CD4-positive, alpha-beta T cell treated with Interleukin-15 for 4 hours (primary cell): ENCODE measurements around the gene BRSK2.
"Not testable (repeated sequence)": the region's sequence is repeated elsewhere in the genome, so short reads cannot be mapped to it uniquely, and the experiment has no call there.

Source experiments
- DNase-seq: peaks from one replicate; pipeline ENCODE4 v3.0.0-alpha.2; 2020; ENCODE audit warnings: low spot score

BRSK2 gene

DNA sequence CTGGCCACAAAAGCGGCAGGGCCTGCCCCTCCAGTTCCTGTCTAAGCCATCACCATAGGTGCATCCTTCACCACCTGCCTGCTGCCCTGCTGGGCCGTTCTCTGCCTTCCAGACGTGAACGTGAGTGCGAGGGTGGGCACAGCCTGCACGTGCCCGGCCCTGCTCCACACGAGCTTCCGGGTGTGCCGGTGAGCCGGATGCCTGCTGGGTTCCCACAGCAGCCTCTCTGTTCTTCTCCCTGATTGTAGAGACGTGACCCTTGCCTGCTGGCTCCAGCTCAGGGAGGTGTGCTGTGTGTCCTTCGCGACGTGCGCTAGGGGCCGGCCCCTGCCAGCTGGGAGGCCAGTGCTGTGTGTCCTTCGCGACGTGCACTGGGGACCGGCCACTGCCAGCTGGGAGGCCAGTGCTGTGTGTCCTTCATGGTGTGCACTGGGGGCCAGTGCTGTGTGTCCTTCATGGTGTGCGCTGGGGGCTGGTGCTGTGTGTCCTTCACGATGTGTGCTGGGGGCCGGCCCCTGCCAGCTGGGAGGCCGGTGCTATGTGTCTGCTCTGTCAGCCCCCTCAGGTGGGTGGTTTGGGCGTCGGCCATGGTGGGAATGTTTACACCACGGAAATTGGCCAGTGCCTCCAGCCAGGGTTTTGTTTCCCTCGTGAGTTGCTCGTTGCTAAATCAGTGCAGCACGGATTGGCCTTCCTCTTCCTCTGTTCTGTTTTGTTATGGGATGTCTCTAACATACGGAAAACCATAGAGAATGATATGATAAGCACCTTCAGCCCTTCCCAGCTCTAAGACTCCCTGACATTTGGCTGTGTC lies 35.4 kb upstream of the BRSK2 start:
- DNase-seq = no peak

DNA sequence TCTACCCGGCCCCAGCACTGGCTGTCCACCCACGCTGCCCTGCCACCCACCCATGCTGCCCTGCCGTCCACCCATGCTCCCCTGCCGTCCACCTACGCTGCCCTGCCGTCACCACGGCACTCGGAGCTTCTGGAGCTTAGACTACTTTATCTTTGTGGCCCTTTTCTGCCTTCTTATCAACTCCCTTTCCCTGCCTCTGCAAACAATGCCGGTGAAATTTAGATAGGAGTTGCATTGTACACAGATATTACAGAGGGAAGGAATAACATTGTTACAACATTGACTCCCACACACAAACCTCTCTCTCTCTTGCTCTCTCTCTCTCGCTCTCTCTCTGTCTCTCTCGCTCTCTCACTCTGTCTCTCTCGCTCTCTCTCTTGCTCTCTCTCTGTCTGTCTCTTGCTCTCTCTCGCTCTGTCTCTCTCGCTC lies 33.7 kb upstream of the BRSK2 start:
- no peak for DNase-seq

DNA sequence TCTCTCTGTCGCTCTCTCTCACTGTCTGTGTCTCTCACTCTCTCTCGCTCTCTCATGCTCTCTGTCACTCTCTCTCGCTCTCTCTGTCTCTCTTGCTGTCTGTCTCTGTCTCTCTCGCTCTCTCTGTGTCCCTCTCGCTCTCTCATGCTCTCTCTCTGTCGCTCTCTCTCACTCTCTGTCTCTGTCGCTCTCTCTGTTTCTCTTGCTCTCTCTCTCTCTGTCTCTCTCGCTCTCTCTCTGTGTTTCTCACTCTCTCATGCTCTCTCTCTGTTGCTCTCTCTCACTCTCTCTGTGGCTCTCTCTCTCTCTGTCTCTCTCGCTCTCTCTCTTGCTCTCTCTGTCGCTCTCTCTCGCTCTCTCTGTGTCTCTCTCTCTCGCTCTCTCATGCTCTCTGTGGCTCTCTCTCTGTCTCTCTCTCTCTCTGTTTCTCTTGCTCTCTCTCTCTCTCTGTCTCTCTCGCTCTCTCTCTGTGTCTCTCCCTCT lies 33.2 kb upstream of the BRSK2 start:
- DNase-seq = no peak

DNA sequence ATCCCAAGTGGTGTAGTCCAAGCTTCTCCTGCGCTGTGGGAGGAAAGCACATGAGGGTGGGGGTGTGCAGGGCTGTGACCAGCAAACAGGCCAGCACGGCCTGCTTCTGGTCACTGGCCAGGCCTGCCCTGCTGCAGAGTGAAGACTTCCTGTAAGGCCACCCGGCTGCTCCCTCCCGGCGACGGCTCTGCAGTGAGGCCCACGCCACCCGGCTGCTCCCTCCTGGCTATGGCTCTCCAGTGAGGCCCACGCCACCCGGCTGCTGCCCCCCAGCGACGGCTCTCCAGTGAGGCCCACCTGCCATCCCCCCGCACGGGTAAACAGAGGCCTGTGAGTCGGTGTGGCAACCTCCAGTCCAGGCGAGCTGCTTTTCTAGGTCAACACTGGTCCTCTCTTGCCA lies 31.4 kb upstream of the BRSK2 start:
- no peak for DNase-seq

DNA sequence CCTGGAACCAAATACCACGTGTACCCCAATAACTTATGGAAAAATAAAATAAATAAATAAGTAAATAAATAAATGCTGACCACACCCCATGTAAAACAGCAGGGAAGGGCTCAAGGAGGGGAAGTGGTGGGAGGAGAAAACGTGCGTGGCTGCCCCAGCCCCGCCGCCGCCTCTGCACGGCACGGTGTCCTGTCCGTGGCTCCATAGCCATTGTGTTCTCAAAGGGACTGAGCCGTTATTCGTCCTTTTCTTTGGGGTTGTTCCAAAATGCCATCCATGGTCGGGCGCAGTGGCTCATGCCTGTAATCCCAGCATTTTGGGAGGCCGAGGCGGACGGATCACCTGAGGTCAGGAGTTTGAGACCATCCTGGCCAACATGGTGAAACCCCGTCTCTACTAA lies 30.8 kb upstream of the BRSK2 start:
- DNase-seq = not testable (repeated sequence)

DNA sequence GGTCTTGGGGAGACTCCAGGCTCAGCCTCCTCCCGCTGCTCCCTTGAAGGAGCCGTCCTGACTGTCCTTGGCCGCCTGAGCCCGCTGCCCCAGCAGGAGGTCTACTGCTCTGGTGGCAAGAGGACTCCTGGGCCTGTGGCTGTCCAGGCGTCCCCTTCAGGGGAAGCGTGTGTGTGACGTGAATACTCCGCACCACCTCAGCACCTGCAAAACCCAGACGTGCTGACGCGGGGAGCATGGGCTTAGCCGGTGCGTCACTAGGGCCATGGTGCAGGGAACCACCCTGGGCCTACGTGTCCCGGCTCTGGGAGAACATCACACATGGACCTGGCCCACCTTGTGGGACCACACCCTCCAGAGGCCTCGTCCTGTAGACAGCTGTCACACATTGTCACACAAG lies 30.2 kb upstream of the BRSK2 start:
- DNase-seq = no peak

DNA sequence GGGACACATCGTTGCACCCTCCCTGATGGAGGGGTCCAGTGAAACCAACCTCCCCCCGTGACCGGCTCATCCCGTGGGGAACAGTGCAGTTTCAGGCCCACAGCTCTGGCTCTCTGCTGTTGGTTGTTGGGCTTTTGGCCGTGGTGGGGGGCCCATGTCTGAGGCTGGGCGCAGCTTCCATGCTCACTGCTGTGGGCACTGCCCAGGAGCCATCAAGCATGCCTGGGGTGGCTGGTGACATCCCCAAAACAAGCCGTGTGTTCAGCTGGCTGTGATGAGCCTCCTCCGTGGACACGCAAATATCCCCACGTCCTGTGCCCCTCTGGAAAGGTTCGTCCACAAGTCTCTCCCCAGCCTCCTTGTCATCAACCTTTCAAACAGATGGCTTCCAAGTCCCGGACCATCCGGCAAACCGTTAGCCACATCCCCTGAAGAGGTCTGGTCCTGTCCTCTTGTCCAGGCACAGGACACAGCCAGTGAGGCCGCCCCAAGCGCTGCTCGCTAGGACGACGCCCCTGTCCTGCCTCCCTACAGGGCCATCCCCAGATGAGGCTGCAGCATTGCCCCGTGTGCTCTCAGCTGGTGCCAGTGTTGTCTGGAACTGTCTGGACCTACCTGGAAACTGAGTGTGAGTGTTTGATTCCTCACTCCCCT lies 29.4 kb upstream of the BRSK2 start:
- no peak for DNase-seq

DNA sequence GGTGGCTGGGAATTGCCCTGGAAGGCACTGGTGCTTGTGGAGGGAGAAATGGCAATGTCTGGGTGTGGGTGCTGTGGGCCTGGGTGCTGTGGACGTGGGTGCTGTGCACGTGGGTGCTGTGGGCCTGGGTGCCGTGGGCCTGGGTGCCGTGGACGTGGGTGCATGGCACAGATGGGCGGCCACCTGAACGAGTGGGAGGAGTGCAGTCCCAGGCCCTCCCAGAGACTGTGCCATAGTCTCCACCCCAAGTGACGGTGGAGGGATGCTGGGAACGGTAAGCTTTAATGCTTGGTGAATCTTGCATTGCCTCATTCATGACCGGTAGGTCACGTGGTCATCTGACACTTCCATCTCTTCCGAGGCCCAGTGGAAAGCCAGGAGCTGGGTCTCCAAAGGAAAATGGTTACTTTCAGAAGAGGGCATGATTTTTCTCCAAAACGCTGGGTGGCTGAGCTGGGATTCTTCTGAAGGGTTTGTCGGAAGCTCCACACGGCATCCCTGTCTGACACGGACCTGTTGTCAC lies 28.8 kb upstream of the BRSK2 start:
- no peak for DNase-seq

DNA sequence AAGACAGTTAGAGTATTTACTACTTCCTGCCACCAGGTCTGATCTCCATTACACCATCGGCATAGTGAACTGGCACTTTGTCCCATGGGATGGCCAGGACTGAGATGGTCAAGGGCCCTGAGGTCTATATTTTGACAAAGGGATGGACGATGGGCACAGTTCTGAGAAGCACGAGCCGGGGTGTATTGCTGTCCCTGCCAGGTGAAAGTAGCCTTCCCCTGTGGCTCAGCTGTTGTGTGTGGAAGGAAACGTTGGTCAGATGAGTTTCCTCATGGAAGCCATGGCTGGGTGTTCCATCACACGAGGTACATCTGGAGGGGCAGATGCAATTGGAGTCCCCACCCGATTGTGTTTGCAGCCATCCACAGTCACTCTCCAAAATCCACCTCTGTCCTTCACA lies 27.9 kb upstream of the BRSK2 start:
- no peak for DNase-seq

DNA sequence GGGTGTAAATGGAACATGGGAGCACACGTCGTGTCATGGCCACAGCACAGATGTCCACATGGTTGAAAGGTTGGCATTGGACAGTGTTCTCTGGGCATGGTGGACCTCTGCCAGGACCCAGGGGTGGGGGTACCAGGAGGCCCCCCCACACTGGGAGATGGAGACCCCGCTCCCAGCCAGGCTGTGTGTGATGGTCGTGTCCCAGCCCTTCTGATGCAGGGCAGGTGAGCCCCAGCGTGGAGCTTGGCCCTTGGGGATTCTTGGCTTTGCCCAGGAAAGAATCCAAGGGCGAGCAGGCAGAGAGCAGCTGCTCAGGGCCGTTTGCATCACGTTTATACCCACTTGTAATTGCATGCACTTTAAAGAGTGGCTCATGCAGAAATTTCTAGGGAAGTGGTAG lies 22.0 kb upstream of the BRSK2 start:
- DNase-seq = no peak

DNA sequence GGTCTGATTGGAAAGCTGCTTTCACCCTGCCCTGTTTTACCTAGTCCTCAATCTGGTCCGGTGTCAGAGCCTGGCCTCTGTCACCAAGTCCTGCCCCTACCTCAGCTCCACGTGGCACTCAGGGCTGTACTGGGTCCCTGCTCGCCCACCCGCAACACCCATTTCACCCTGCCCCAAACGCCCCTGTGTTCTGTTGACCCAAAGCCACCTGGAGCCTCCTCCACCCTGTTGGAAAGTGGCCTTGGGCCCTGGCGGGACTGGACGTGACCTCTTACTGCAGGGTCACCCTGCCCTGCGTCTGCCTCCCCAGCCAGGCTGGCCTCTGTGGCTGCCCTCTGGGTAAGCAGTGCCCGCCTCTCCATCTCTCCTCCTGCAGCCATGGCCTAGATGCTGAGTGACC lies 21.5 kb upstream of the BRSK2 start:
- DNase-seq = no peak

DNA sequence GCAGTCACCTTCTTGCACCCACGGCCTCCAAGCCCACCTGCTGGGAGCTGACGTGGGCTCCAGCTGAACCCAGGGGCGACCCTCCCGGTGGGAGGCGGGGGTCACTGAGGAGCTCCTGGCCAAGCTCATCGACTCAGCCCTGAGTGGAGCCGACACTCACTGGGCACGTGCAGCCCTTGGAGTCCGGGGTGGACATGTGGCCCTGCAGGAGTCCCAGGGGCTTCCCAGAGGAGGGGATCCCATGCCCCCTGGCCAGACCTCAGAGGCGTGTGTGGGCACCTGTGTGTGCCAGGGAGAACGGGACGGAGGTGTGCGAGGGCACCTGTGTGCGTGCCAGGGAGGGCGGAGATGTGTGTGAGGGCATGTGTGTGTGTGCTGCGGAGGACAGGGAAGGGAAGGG lies 20.8 kb upstream of the BRSK2 start:
- DNase-seq = no peak

DNA sequence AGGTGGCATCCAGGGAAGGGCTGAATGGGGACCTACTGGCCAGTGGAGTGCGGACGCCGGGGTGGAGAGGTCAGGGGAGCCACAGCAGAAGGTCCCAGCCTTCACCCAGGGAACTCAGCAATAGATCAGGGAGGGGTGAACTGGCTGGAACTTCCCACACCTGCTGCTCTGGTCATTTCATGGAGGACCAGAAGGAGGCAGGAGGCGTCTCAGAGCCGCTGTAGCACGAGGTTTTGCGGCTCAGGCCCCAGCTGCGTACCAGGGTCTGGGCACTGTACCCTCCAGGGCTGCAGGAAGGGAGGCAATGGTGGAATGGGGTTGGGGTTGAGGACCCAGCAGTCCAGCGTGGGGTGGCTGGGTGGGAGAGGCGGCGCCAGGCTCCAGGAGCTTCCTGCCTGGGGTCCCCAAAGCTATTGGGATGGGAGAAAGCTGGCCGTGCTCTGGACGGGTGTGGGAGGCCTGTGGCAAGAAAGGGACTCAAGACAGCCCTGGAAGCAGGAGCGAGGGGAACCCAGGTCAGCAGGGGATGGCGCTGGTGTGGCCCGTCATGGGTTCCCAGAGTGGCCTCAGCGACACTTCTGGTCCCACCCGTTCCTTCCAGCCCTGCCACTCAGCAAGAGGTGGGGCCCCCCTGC lies 20.2 kb upstream of the BRSK2 start:
- no peak for DNase-seq

DNA sequence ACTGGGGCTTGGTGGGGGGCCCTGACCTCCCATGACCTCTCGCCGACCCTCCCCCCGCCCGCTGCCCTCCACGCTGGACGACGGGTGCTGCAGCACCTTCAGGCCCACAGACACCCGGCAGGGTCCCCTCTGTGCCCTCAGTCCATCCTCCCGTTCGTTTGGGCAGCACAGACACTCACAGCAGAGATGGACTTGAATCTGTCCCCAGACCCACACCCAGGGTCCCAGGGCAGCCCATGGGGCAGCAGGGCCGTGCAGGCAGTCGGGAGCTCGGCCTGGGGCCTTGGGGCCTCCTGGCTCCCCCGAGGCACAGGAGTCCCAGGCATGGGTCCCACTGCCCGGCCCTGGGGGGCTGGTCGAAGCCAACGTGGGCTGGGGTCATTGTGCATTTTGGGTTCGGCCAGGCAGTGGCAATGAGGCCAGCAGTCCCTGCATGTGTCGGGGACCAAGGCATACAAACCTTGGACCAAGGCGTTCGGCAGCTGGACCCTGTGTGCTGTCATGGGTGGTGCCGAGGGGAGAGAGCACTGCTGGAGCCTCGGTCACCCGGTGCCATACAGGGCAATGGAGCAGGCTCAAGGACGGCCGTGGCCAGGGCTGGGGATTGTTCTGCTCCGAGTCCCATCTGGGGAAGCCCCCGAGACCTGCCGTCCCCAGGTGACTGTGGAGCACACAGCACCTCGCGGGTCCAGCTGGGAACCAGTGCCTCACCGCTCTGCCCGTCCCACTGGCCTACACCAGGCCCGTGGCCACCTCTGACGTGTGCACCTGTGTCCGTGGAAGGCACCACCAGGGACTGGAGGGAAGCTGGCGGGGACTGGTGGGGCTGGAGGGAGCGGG lies 19.3 kb upstream of the BRSK2 start:
- DNase-seq = no peak

DNA sequence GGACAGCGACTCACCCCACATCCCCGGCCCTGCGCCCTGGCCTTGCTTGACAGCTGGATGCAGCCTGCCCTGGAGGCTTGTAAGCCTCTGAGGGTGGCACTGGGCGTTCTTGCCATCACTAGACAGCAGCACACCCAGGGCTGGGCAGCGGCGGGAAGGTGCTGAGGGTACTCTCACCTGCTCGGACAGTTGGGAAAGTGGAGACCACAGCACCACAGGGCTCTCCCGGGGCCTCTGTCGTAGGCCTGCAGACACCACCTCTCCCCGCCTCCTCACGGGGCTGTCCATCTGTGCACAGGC lies 18.8 kb upstream of the BRSK2 start:
- DNase-seq = no peak

DNA sequence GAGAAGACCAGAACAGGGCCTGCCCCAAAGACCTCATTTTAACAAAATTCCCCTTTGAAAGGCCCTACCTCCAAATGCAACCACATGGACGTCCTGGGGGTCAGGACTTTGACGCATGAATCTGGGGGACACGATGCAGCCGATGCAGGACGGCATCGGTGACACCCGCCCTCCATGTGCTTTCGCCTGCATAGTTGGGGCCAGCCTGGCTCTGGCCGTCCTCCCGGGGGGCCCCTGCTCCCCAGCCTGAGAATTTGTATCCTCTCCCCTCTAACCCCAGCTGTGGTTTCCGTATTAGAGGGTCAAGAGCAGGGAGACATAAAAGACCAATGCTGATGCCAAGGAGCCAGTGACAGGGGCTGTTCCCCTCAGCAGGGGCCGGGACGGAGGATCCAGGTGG lies 18.4 kb upstream of the BRSK2 start:
- no peak for DNase-seq

DNA sequence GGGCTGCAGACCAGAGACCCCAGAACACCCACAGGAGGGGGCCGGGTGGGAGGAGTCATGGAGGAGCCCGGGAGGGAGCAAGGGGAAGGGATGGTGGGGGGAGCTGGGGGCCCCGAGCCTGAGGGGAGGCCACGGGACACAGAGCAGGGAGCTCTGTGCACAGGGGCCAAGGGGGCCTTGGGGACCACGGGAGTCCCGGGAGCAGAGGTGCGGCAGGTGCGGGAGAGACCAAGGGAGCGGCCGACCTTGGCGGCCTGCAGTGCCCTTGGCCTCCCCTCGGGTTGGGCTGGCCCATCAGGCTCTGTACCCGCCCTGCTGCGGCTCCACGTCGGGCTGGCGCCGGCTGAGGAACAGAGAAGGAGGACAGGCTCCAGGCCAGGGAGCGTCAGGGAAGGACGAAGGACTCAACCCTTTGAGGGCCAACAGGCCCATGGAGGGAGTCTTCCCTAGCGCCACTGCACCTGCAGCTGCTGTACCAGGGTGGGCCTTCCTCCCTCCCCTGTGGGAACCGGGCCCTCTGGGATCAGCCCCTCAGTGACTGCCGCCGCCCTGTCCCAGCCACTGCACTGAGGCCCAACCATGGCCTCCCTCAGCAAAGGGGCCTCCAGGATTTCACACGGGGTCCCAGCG lies 17.8 kb upstream of the BRSK2 start:
- no peak for DNase-seq

DNA sequence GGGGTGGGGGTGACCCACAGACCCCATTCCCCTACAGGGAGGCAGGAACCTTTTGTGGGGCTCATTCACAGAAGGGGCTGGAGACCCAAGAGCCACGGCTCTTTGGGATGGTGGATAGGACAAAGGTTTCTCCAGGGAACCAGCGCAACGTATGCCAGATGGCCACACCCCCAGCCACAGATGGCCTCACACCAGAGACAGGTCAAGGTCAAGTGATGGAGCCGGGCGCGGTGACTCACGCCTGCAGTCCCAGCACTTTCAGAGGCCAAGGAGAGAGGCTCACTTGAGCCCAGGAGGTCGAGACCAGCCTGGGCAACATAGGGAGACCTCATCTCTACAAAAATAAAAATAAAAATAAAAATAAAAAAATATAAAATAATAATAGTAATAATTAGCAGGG lies 17.1 kb upstream of the BRSK2 start:
- DNase-seq = no peak

DNA sequence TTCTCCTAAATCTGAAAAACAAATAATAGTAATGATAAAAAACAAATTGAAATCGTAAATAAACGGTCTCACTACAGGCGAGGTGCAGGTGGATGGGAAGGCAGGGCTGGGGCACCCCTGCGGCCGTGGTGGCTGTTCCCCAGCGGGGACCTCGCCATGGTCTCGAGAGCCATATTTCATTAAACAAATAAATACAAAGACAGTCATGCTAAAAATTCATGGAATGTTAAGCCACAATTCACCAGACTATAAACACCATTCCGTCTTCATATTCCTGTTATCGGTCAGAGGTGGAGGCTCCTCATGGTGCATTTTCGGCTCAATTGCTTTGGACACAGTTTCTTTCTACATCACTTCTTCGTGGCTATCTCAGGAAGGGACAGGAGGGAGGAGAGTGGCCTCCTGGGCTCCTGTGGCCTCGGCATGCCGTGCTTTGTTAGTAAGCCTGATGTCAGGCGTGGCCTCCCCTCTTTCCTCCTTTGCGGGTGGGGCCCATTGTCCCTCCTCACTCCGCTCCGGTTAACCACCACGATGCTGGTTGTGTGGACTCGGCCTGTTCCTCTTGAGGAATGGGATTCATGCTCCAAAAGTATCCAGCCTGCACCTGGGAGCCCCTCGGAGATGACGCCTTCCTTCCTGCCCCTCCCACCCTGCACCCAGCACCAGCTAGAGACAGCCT lies 16.1 kb upstream of the BRSK2 start:
- no peak for DNase-seq

DNA sequence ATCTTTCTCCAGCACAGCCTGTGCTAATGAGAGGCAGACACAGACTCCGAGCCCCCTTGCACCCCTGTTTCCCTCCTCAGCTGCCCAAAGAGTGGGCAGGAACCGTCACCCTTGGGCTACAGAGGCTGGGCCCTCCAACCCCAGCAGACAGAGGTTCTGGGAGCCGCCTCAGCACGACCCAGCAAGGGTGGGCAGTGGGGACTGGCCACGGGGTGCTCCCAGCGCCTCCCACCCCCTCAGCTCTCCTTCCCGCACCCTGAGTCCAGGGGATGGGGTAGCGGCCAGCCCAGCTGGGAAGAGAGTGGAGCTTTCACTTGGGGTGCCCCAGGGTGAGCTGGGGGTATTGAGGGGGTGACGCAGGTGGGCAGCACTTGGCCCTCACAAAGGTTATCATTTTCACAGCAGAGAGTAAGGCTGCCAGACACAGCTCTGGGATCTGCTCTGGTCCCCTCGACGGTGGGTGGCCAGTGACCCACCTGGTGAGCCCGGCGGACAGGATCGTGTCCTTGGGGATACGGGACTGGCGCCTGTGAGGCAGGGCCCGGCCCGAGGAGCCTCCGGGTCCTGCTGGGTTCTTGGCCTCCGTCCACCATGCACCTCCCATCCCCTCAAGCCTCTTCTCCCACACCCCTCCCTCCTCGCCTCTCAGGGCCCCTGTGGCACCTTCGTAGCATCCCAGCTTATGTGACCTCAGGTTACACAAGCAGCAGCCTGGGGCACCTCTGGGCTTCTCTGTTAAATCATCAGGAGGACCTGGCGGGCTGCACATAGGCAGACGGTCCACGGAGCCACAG lies 14.4 kb upstream of the BRSK2 start:
- no peak for DNase-seq

DNA sequence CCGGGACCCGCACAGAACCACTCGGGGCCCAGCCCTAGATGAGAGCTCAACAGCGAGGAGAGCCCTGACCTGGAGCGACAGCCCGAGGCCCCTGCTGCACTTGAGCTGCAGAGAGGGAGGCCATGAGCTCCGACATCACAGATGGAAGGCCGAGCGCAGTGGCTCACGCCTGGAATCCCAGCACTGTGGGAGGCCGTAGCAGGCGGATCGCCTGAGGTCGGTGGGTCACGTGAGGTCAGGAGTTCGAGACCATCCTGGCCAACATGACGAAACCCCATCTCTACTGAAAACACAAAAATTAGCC lies 13.8 kb upstream of the BRSK2 start:
- DNase-seq = no peak
